Mucosa of rectum (tissue), 2 donors: ENCODE measurements around the gene CFAP69.

Experiments used
- H3K27ac ChIP-seq, 2 donors: one replicate each; pipeline ENCODE4 v1.7.0; 2013; ENCODE audit warnings: inconsistent platforms in 2 of 2, low read depth in 2 of 2, low read length in 2 of 2
- H3K27me3 ChIP-seq, 2 donors: one replicate each; pipeline ENCODE4 v1.7.0; 2013; ENCODE audit warnings: low read length in 2 of 2; ENCODE audit not compliant: control insufficient read depth in 2 of 2, insufficient read depth in 2 of 2
- H3K36me3 ChIP-seq, 2 donors: one replicate each; pipeline ENCODE4 v1.7.0; 2013; ENCODE audit warnings: low read length in 2 of 2; ENCODE audit not compliant: control insufficient read depth in 2 of 2, insufficient read depth in 2 of 2
- H3K4me1 ChIP-seq, 2 donors: one replicate each; pipeline ENCODE4 v1.7.0; 2013; ENCODE audit warnings: low read length in 2 of 2, mild to moderate bottlenecking in 1 of 2; ENCODE audit not compliant: control insufficient read depth in 2 of 2, insufficient read depth in 2 of 2
- H3K4me3 ChIP-seq, 2 donors: one replicate each; pipeline ENCODE4 v1.7.0; 2013; ENCODE audit warnings: low read length in 2 of 2
- H3K9ac ChIP-seq, 2 donors: one replicate each; pipeline ENCODE4 v1.7.0; 2013; ENCODE audit warnings: low read length in 2 of 2, low read depth in 1 of 2, mild to moderate bottlenecking in 1 of 2
- H3K9me3 ChIP-seq, 2 donors: one replicate each; pipeline ENCODE4 v1.7.0; 2013; ENCODE audit warnings: low read length in 2 of 2; ENCODE audit not compliant: control insufficient read depth in 2 of 2
- donor health status: healthy.
- donor health status: Normal muscosa, but diverticular disease.

CFAP69 gene

GRCh38 chr7:90351987-90352386, 107.0 kb downstream of the CFAP69 start:
- H3K27me3 ChIP-seq: no peaks in the 10 kb centered on the region
- H3K4me1 ChIP-seq: peaks cover 3 to 8% of the 10 kb centered on the region in 2 donors
- H3K27ac ChIP-seq: no peak overlapping the region
- no peak overlapping the region for H3K9ac ChIP-seq
- H3K9me3 ChIP-seq: no peaks in the 10 kb centered on the region
- H3K36me3 ChIP-seq: peaks cover 12 to 22% of the 10 kb centered on the region in 2 donors
- no peak overlapping the region for H3K4me3 ChIP-seq
